Measurements from ENCODE around the gene SECTM1.
A peak's percentile ranks its signal among the peaks of the same experiment; 100 is the strongest.

Gene SECTM1

DNA sequence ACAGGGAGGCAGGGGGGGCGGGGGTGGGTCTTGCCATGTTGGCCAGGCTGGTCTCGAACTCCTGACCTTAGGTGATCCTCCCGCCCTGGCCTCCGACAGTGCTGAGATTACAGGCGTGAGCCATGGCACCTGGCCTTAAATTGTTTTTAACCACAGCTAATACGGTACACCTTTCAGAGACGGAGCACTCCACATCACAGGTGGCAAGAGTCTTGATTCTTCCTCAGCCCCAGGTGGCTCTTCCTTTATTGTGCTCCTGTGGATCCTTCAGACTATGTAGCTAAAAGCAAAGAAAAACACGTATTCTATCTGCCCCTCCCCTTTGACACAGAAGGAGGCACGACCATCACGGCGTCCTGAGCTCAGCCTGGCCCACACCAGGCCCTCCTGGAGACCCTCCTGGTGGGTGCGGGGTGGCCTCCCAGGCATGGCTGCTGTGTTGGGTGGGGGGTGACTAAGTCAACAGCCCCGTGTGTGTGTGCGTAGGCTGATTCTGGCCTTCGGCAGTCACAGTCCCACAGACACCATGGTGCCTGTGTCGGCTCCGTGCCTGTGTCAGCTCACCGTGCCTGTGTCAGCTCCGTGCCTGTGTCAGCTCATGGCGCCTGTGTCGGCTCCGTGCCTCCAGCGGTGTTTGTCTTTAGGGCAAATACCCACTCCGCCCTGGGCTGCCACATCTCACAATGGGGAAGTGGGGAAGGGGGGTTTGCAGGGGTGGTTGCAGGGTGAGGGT lies 10.8 kb upstream of the SECTM1 start:
- Mint-ChIP-seq H3K27me3 (peaks cover 8% of the 10 kb centered on the region), H3K27ac (no peak overlapping the region), H3K9me3 (no peaks in the 10 kb centered on the region), H3K36me3 (ENCODE audit: low read depth) (no peaks in the 10 kb centered on the region), H3K4me1 (ENCODE audit: low read depth) (peaks cover 7% of the 10 kb centered on the region), H3K4me3 (no peak overlapping the region)

DNA sequence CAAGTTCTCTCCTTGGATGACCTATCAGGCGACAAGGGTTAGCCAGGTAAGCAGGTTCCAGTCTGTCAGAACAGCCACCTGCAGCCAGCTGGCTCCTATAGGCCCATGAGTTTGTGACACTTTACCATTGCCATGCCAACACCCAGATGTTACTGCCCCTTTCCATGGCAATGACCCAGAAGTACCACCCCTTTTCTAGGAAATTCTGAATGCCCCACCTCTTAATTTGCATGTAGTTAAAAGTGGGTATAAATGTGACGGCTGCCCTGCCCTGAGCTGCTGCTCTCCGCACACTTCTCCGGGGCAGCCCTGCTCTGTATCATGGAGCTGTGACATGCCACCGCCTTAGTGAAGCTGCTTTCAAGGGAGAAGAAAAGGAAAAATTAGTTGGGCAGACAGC lies 10.0 kb upstream of the SECTM1 start:
- H3K27ac Mint-ChIP-seq: no peak overlapping the region
- H3K4me3 Mint-ChIP-seq: no peak overlapping the region

DNA sequence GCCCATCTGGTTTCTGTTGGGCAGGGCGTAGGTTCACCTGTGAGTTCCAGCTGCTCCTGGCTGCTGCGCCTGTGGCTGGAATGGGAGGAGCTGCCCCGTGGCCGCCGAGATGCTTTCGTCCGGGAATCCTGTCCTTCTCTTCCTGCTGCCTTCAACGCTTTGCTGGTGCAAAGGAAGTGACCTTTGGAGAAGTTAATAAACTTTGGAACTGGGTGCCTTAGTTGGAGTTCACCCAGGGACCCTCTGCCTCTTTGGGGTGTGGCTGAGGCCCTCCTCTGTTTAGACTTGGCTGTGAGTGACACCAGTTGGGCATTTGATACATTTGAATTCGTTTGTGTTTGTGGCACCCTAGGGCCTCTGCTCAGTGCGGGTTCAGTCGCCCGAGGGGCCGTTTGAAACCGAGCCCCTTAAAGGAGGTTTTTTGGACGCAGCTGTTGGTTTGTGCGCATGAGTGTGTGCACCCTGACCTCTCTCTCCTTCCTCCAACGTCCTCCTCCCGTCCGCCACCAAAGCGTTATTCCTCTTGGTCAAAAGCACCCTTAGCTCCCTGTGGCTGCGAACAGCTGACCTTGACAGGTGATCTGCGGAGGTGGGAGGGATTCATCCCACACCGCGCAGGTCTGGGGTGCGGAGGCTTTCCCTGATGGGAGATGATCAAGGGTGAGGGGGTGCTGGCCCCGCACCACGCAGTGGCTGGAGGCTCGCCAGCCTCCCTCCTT lies 9.0 kb upstream of the SECTM1 start:
- no peaks in the 10 kb centered on the region for H3K36me3 Mint-ChIP-seq (ENCODE audit: low read depth)
- H3K4me3 Mint-ChIP-seq: no peak overlapping the region
- no peak overlapping the region for H3K27ac Mint-ChIP-seq
- H3K4me1 Mint-ChIP-seq (ENCODE audit: low read depth): peaks cover 16% of the 10 kb centered on the region
- H3K27me3 Mint-ChIP-seq: peaks cover 3% of the 10 kb centered on the region
- no peaks in the 10 kb centered on the region for H3K9me3 Mint-ChIP-seq

More for the DNA sequence above, 10.0 kb upstream of the SECTM1 start:
- peaks cover 4% of the 10 kb centered on the region for H3K27me3 Mint-ChIP-seq
- peaks cover 14% of the 10 kb centered on the region for H3K4me1 Mint-ChIP-seq (ENCODE audit: low read depth)
- no peaks in the 10 kb centered on the region for H3K36me3 Mint-ChIP-seq (ENCODE audit: low read depth)
- no peaks in the 10 kb centered on the region for H3K9me3 Mint-ChIP-seq

DNA sequence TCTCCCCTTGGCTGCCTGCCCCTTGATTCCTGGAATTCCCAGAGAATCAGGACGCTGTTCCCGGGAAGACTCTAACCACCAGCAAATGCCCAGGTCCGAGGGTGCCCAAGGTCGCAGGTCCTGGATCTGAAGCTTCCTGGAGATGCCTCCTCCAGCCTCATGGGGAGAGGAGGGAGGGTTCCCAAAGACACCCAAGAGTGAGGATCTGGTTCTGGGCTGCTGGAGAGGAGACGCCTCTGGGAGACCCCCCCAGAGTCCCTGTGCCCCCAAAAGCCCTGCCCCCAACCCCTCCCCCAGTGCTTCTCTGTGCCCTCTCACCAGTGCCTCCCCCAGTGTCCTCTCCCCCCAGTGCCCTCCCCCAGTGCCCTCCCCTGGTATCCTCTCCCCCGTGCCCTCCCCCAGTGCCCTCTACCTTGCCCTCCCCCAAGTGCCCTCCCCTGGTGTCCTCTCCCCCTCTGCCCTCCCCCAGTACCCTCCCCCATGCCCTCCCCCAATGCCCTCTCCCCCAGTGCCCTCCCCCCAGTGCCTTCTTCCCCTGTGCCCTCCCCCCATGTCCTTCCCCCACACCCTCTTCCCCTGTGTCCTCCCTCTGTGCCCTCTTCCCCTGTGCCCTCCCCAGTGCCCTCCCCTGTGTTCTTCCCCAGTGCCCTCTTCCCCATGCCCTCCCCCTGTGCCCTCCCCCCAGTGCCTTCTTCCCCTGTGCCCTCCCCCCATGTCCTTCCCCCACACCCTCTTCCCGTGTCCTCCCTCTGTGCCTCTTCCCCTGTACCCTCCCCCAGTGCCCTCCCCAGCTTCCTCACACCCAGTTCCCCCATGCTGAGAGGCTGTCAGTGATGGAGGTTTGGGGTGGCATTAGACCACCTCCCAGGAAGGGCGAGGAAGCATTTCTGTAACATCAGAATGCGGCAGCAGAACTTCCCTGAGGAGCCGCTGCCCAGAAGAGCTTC lies 6.3 kb upstream of the SECTM1 start:
- H3K27ac Mint-ChIP-seq: no peak overlapping the region
- no peaks in the 10 kb centered on the region for H3K36me3 Mint-ChIP-seq (ENCODE audit: low read depth)
- no peaks in the 10 kb centered on the region for H3K27me3 Mint-ChIP-seq
- H3K4me3 Mint-ChIP-seq: no peak overlapping the region
- H3K9me3 Mint-ChIP-seq: no peaks in the 10 kb centered on the region
- peaks cover 21% of the 10 kb centered on the region for H3K4me1 Mint-ChIP-seq (ENCODE audit: low read depth)

DNA sequence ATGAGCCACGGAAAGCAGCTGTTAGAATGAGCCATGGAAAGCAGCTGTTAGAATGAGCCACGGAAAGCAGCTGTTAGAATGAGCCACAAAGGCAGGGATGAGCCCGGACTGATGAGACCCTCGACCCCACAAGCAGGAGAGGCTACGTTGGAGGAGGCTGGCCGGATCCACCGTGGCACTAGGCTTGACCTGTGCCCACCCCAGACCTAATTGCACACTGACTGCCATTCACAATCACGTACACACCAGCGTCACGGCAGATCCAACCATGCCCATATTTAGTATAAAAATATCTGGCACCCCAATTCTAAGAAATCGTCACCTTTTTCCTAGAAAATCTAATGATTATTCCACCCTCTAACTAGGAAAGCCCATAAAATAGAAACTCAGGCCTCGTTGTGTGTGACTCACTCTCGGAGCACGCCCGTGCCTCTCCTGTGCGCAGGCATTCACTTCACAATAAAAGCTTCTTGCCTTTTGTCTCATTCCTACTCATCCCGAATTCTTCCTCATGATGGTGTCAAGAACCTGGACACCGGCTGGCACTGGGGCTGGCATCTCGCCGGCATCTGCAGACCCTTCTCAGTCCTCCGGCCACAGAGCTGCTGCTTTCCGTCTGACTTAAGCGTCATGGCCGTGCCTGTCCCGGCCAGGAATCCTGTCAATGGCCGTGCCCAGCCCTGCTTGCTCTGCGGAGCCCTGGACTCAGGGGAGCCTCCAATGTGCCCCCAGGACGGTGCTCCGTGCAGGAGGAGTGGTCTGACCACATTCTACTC lies 5.5 kb upstream of the SECTM1 start:
- H3K27ac Mint-ChIP-seq: no peak overlapping the region
- H3K9me3 Mint-ChIP-seq: no peaks in the 10 kb centered on the region
- no peaks in the 10 kb centered on the region for H3K27me3 Mint-ChIP-seq
- no peak overlapping the region for H3K4me3 Mint-ChIP-seq
- no peaks in the 10 kb centered on the region for H3K36me3 Mint-ChIP-seq (ENCODE audit: low read depth)
- H3K4me1 Mint-ChIP-seq (ENCODE audit: low read depth): peaks cover 28% of the 10 kb centered on the region

DNA sequence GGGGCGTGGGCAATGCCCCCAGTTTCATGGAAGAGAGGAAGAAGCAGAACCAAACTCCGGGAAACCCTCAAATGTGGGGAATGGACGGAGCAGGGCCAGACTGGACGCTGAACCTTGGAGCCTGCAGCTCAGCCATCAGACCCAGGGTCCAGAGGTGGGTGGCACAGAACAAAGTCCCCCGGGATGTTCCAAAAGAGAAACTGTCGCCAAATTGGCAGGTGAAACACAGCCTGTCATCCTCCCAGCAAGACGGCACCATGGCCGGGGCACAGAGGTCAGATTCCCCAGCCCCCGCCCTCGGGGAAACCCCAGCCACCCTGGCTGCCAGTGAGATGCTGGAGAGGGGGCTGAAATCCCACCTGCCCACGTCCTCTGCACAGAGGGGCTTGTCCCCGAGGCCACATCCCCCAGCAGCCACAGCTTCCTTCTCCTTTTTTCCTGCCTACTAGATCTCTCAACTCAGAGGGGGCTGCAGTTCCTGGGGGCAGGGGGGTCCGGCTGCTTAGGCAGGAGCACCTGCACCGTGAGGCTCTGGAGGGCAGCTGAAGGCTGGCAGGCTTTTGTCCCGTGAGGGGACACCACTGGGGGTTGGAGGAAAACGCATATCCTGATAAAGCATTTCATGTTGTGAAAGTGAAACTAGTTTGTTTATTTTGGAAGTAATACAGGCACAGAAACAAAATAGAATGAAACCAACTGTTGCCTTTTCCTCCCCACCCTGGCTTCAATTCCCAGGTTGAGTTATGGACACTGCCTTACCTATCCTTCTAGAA lies 1.2 kb upstream of the SECTM1 start:
- H3K9me3 Mint-ChIP-seq: no peaks in the 10 kb centered on the region
- H3K27me3 Mint-ChIP-seq: peaks cover 5% of the 10 kb centered on the region
- peak overlapping the region; percentile 81 for H3K27ac Mint-ChIP-seq
- peaks cover 40% of the 10 kb centered on the region for H3K4me1 Mint-ChIP-seq (ENCODE audit: low read depth)
- H3K4me3 Mint-ChIP-seq: peak overlapping the region; percentile 79
- H3K36me3 Mint-ChIP-seq (ENCODE audit: low read depth): no peaks in the 10 kb centered on the region

DNA sequence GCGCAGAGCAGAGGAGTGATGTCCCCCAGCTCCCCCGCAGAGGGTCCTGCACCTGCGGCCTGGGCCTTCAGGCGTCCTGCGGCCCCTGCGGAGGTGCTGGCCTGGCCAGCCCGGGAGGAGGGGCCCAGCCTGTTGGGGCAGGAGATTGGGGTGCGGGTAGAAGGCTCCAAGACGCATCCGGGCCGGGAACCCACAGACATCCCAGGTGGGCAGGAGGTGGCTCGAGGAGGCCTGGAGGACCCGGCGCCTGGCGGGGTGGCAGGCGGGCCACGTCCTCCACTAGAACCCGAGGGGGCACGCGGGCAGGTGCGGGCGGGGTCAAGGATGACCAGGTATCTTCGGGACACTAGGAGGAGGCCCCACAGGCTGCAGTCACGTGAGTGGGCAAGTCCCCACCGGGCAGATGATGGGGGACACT lies 647 bp upstream of the SECTM1 start:
- Mint-ChIP-seq H3K4me3 (peak overlapping the region; percentile 79), H3K36me3 (ENCODE audit: low read depth) (no peaks in the 10 kb centered on the region), H3K27ac (no peak overlapping the region), H3K9me3 (no peaks in the 10 kb centered on the region), H3K27me3 (peaks cover 5% of the 10 kb centered on the region), H3K4me1 (ENCODE audit: low read depth) (peaks cover 38% of the 10 kb centered on the region)

DNA sequence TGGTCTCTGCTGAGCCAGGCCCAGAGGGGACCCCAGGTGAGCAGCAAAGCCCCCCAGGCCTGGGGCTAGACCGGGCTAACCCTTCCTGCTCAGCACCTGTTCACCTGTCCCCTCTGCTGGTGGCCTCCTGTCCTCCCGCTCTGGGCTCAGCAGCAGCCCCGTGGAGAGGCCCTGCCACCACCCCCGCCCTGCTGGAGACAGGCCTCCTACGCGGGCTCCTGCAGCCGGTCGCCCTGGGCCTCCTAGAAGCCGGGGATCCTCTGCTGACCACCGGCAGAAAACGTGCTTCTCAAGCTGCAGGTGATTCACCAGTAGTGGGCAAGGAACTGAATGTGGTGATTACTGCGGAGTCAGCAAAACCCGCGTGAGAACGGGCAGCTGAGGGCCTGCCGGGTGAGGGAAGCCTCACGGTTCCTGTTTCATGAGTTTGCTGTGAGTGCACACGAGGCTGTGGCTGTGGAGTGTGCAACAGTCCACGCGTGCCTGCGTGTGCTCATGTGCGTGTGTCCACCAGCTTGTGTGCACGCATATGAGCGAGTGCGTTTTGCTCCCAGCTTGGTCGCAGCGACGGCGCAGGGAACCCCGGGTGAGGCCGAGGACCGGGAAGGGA lies 792 bp downstream of the SECTM1 start:
- Mint-ChIP-seq H3K36me3 (ENCODE audit: low read depth) (no peaks in the 10 kb centered on the region), H3K4me1 (ENCODE audit: low read depth) (peaks cover 31% of the 10 kb centered on the region), H3K9me3 (no peaks in the 10 kb centered on the region), H3K4me3 (peak overlapping the region; percentile 77), H3K27me3 (peaks cover 5% of the 10 kb centered on the region), H3K27ac (no peak overlapping the region)

DNA sequence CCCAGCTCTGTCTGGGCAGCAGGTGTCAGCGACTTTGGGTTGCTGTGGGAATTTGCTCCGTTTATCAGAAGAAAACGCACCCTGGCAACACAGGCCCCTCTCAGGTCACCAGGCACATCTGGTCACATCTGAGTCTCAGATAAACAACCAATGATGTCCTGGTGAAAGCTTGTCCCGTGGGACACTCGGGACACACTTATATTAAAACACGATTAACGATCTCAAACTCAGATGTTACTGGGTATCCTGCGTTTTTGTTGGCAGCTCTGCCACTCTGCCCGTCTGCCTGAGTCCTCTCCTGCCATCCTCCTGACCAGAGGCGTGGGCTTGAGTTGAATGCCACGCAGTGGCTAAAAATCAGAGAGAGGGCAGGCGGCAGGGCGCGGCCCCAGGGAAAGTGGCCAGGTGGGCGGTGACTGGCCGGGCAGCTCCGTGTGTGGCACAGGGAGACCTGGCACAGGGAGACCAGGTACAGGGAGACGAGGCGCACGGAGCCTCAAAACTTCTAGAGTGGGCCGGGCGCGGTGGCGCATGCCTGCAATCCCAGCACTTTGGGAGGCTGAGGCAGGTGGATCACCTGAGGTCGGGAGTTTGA lies 2.1 kb downstream of the SECTM1 start:
- peaks cover 31% of the 10 kb centered on the region for H3K4me1 Mint-ChIP-seq (ENCODE audit: low read depth)
- no peaks in the 10 kb centered on the region for H3K36me3 Mint-ChIP-seq (ENCODE audit: low read depth)
- H3K4me3 Mint-ChIP-seq: no peak overlapping the region
- H3K9me3 Mint-ChIP-seq: no peaks in the 10 kb centered on the region
- H3K27ac Mint-ChIP-seq: no peak overlapping the region
- peaks cover 5% of the 10 kb centered on the region for H3K27me3 Mint-ChIP-seq

DNA sequence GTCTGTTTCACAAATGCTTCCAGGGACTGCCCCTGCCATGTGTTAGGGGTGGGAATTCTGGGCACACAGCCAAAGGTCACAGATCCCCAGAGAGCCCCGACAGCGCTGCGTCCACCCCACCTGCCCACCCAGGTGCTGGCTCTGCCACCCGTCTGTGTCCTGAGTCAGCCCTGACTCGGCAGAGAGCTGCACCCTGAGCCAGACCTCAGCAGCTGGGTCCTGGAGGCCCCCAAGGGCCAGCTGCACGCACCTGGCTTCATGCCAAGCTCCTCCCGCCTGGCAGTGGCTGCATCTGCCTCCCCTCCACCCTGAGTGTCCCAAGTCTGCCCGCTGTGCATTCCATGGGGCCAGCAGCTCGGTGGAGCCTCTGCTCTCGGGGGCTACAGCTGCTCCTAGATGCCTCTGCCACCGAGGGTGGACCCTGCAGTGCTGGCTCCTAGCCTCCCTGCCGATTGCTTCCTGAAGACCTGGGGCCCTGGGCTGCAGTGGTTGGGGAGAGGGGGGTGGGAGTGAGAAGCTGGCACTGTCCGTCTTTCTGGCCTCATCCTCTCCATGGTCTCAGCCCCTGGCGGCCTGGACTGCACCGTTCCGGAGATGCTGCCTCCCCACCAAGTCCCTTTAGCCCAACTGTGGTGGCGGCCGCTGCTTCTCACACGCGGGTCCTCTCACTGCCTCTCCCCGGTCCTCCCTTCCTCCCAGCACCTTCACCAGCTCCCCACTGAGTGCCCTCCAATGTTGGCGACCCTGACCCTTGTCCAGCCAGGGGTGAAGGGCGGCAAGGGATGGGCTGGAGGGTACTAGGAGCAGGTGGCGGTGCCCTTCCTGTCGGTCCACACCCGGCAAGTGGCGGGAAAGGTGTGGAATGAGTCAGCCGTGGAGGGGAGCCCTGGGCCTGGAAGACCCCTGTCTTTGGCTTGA lies 3.0 kb downstream of the SECTM1 start:
- Mint-ChIP-seq H3K4me3 (no peak overlapping the region), H3K9me3 (no peaks in the 10 kb centered on the region), H3K36me3 (ENCODE audit: low read depth) (no peaks in the 10 kb centered on the region), H3K4me1 (ENCODE audit: low read depth) (peaks cover 26% of the 10 kb centered on the region), H3K27ac (no peak overlapping the region), H3K27me3 (peaks cover 5% of the 10 kb centered on the region)

DNA sequence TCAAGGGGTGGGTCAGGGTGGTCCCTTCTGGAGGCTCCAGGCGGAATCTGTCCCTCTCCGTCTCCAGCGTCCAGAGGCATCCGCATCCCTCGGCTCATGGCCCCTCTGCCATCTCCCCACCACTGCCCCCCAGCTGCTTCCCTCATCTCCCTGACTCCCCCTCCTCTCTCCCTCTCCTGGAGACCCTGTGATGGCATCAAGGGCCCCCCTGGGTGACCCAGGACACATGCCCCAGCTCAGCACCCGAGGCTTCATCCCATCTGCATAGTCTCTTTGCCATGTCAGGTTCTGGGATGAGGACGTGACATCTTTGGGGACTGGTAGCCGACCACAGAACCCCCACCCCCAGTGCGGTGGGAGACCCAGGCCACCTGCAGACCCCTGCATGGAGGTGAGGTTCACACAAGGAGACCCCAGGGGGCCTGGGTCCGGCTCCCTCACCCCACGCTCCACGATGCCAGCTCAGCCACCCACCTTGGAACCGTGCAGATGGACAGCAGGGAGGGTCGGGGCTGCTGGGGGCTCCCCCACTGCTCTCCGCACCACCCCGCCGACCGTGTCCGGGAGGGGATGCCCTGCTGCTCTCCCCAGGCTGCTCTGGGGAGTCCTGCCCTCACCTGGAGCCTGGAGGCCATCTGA lies 3.8 kb downstream of the SECTM1 start:
- no peak overlapping the region for H3K4me3 Mint-ChIP-seq
- peaks cover 21% of the 10 kb centered on the region for H3K4me1 Mint-ChIP-seq (ENCODE audit: low read depth)
- no peak overlapping the region for H3K27ac Mint-ChIP-seq
- no peaks in the 10 kb centered on the region for H3K36me3 Mint-ChIP-seq (ENCODE audit: low read depth)
- H3K27me3 Mint-ChIP-seq: peaks cover 5% of the 10 kb centered on the region
- H3K9me3 Mint-ChIP-seq: no peaks in the 10 kb centered on the region

DNA sequence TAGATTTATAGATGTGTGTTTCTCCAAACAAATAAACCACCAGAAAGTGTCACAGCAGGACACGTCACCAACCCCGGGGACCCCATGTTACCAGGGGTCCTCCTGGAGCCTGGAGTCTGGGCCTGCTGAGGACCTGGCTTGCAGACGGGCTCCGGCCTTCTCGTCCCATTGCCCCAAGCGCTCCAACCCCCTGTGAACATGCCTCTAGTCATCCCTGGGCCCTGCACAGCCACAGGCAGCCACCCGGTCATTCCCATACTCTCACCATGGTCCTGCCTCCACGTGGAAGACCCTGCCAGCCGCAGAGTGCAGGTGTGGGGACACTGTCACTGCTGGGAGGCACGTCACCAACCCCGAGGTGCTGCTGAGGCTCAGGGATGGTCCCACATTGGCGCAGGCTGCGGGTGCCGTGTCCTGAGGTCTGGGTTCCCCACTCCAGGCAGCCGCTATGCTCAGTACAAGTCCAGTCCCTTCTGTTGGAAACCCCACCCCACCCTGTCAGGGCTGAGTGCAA lies 4.5 kb downstream of the SECTM1 start:
- Mint-ChIP-seq H3K27ac (no peak overlapping the region), H3K36me3 (ENCODE audit: low read depth) (no peaks in the 10 kb centered on the region), H3K9me3 (no peaks in the 10 kb centered on the region), H3K27me3 (peaks cover 5% of the 10 kb centered on the region), H3K4me3 (no peak overlapping the region), H3K4me1 (ENCODE audit: low read depth) (peaks cover 19% of the 10 kb centered on the region)

Measured in stimulated activated naive CD8-positive, alpha-beta T cell treated with anti-CD3 and anti-CD28 coated beads, Interleukin-15, Interleukin-2, amounts not matched to agents 100 ng/mL and 50 ng/mL, for 24 hours (primary cell).